ENCODE measurements around the gene GOLGA2. TPM values are rescaled to one million over a fixed set of nuclear protein-coding genes. Genes with fewer than 3 reads are reported as not detected.
A peak's percentile ranks its signal among the peaks of the same experiment; 100 is the strongest.

GOLGA2 gene
- total RNA-seq, 1 donor from 2014 or later: 161 TPM

GRCh38 chr9:128292009-128292408 is 16.2 kb upstream of the GOLGA2 start:
- DNase-seq (ENCODE audit: low spot score): no peak

DNA sequence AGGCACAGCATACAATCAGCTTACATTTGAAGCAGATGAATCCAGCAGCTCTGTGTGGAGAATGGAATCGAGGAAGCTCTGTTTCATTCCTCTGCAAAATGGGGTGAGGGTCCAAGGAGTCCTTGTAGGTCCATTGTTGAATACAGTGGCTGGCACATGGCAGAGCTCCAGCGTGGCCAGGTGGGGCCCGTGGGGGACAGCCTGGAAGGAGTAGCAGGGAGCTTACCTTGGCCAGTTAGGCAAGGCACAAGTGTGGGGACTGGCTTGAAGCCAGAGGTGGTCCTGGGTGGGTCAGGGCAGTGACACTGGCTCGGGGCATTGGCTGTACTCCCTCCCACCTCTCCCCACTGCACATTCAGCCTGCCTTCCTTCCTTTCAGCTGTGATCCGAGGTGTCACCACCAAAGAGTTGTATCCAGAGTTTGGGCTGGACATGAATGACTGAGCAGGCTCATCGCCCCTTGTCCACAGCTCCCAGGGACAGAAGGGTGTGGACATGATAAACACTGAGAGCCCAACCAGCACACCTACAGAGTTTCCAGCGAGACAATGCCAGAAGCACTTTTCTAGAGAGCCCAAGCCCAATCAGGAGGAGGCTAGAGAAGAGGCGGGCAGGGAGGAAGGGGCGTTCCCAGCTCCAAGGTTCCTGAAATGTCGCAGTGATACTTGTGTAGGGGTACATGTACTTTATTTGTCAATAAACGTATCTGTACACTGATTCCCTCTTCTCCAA is 12.6 kb upstream of the GOLGA2 start:
- no peak for DNase-seq (ENCODE audit: low spot score)

GRCh38 chr9:128286440-128286839 is 10.6 kb upstream of the GOLGA2 start:
- peak; percentile 86 for DNase-seq (ENCODE audit: low spot score)

GRCh38 chr9:128285033-128285784 is 9.4 kb upstream of the GOLGA2 start:
- DNase-seq (ENCODE audit: low spot score): no peak

- no peak for DNase-seq (ENCODE audit: low spot score)
Measured at GRCh38 chr9:128282500-128282899, 6.7 kb upstream of the GOLGA2 start.

GRCh38 chr9:128280084-128280622 is 4.3 kb upstream of the GOLGA2 start:
- DNase-seq (ENCODE audit: low spot score): no peak

DNA sequence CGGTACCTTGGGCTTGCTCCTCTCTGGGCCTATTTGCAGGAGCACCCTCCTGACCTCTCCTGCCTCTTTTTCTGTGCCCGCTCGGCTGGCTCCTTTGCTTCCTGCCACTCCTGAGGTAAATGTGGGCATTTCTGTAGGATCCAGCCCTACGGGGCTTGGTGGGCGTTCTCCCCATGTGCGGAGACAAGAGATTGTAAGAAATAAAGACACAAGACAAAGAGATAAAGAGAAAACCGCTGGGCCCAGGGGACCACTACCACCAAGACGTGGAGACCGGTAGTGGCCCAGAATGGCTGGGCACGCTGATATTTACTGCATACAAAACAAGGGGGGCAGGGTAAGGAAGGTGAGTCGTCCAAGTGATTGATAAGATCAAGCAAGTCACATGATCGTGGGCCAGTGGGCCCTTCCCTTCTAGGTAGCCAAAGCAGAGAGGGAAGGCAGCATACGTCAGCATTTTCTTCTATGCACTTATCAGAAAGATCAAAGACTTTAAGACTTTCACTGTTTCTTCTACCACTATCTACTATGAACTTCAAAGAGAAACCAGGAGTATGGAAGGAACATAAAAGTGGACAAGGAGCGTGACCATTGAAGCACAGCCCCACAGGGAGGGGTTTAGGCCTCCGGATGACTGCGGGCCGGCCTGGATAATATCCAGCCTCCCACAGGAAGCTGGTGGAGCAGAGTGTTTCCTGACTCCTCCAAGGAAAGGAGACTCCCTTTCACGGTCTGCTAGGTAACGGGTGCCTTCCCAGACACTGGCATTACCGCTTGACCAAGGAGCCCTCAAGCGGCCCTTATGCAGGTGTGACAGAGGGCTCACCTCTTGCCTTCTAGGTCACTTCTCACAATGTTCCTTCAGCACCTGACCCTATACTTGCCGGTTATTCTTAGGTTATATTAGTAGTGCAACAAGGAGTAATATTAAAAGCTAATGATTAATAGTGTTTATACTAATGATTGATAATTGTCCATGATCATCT is 3.6 kb upstream of the GOLGA2 start:
- DNase-seq (ENCODE audit: low spot score): peak; percentile 35

GRCh38 chr9:128276574-128277270 is 915 bp upstream of the GOLGA2 start:
- DNase-seq (ENCODE audit: low spot score): peak; percentile 64

- DNase-seq (ENCODE audit: low spot score): peak; percentile 100
Measured at GRCh38 chr9:128276008-128276573, 284 bp upstream of the GOLGA2 start, which contains the start of gene SWI5. TSS of gene SWI5 (plus strand) at chr9:128276276.

GRCh38 chr9:128274245-128274644 is 1.6 kb downstream of the GOLGA2 start:
- DNase-seq (ENCODE audit: low spot score): no peak

- no peak for DNase-seq (ENCODE audit: low spot score)
Measured at GRCh38 chr9:128271512-128271911, 4.3 kb downstream of the GOLGA2 start.

- no peak for DNase-seq (ENCODE audit: low spot score)
Measured at GRCh38 chr9:128271112-128271511, 4.7 kb downstream of the GOLGA2 start.

DNA sequence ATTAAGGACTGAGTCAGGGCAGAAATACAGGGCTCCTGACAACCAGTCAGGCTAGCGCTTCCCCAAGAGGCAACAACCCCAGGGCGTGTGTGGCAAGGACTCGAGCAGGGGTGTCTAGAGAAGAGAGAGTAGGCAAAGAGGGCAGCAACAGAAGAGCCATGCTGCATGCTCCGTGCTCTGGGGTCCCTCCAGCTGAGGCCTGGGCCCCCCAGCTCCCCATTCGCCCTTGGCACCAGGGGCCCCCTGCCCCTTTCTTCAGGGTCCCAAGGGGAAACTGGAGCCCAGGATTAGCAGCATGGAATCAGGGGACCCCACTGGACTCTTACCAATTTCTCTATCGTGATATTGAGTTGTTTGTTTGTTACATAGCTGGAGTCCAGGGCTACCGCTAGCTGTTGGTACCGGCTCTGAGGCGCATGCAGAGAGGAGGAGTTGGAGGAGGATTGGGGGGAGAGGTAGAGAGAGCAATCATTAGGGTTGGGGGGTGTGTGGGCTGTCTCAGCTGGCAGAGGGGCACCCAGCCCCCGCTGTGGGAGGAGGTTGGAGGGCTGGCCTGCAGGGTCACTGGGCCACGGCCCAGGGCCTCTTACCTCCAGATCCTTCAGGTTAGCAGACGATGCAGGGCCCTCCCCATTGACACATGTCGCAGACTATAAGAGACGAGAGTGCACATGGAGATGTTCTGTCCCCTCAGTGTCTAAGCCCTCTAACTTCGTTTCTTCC is 8.8 kb downstream of the GOLGA2 start:
- no peak for DNase-seq (ENCODE audit: low spot score)

DNA sequence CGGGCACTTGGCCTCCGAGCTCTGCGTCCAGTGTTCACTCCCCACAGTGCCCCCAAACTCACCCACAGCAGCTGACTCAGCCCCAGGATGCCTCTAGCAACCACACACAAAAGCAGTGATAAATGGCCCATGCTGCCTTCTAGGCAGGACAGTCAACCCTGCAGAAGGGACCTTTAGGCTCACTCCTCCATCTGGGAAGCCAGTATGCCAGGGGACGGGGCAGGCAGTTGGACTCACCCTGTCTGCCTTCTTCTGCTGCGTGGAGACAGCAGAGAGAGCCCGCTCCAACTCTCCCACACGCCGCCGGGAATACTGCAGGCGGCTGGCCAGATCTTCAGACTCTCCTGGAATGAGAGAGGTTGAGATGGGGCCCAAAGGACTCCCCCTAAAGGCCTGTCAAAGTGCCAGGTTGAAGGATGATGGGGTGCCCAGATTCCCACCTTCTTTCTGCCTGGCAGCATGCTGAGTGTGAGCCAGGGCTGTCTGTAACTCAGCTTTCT is 10.4 kb downstream of the GOLGA2 start:
- DNase-seq (ENCODE audit: low spot score): no peak

DNA sequence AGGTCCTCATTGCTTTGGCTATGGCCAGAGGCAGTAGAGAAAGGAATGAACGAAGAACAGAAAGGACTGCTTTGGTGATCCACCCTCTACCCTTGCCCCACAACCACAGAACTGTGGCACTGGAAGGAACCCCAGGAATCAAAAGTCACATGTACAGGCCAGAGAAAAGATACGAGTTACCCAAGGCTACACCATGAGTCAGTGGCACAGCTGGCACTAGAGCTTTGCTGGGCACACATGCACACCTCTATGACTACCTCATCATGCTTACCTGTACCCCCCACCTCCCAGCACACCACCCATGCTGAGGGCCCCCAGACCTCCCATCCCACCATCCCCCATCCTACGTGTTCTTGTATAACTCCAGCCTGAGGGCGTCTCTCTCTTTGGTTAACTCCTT is 13.1 kb downstream of the GOLGA2 start:
- no peak for DNase-seq (ENCODE audit: low spot score)

DNA sequence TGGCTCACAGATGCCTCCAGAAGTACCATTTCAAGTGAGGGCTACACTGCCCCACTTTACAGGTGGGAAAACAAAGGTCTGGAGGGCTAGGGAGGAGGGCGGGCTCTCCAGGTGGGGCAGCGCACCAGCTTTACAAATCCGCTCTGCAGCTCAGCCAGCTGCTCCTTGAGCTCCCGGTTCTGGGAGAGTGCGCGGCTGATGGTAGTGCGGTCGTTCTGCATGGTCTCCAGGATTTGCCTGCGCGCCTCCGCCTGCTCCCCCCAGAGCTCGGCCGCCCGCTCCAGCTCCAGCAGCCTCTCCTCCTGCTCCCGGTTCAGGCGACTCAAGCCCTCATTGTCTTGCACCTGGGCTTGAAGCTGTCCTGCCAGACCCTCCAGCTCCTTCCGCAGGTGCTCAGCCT is 15.5 kb downstream of the GOLGA2 start:
- DNase-seq (ENCODE audit: low spot score): no peak

DNA sequence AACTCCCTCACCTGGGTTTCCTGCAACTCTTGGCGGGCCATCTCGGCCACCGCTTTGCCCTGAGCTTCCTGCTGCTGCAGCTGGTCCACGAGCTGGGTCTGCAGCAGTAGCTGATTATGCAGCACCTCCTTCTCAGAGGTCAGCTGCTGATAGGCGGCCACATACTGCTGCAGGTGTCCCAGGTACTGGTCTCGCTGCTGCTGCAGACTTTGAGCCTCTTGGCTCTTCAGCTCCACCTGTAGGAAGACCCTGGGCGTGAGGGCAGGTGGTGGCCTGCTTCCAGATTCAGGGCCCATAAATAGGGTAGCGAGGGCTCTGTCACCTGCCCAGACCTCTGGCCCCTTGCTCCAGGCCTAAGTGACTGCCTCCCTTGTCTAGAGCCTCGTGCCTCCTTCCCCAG is 16.7 kb downstream of the GOLGA2 start:
- DNase-seq (ENCODE audit: low spot score): no peak

DNA sequence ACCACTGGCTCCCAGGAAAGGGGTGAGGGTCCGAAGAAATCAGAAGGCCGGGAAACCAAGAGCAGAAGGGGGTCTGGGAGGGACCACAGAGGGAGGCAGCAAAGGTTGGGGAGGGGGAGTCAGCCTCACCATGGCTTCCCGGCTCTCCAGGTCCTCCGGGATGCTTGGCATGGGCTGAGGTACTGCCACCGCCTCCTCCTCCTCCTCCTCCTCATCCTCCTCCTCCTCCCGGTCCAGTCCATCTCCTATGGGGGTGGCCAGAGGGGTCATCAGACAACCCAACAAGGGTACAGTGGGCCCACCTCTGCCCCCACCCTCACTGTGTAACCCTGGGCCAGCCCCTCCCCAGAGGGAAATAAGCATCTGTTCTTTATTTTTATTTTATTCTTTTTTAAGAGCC is 17.5 kb downstream of the GOLGA2 start:
- DNase-seq (ENCODE audit: low spot score): no peak

- no peak for DNase-seq (ENCODE audit: low spot score)
Measured at GRCh38 chr9:128257907-128258306, 17.9 kb downstream of the GOLGA2 start.
